Stimulated activated CD4-positive, alpha-beta T cell treated with anti-CD3 and anti-CD28 coated beads, Interleukin-2, amount 100 ng/mL, for 4 hours (primary cell): ENCODE data around the gene ZNF362.
"Not testable (repeated sequence)": the region's sequence is repeated elsewhere in the genome, so short reads cannot be mapped to it uniquely, and the experiment has no call there.

ENCODE experiments used
- DNase-seq: peaks from one replicate; pipeline ENCODE4 v3.0.0-alpha.2; 2020; ENCODE audit warnings: low read depth

The ZNF362 gene

GRCh38 chr1:33287317-33287716, 31.0 kb downstream of the ZNF362 start:
- DNase-seq = no peak

DNA sequence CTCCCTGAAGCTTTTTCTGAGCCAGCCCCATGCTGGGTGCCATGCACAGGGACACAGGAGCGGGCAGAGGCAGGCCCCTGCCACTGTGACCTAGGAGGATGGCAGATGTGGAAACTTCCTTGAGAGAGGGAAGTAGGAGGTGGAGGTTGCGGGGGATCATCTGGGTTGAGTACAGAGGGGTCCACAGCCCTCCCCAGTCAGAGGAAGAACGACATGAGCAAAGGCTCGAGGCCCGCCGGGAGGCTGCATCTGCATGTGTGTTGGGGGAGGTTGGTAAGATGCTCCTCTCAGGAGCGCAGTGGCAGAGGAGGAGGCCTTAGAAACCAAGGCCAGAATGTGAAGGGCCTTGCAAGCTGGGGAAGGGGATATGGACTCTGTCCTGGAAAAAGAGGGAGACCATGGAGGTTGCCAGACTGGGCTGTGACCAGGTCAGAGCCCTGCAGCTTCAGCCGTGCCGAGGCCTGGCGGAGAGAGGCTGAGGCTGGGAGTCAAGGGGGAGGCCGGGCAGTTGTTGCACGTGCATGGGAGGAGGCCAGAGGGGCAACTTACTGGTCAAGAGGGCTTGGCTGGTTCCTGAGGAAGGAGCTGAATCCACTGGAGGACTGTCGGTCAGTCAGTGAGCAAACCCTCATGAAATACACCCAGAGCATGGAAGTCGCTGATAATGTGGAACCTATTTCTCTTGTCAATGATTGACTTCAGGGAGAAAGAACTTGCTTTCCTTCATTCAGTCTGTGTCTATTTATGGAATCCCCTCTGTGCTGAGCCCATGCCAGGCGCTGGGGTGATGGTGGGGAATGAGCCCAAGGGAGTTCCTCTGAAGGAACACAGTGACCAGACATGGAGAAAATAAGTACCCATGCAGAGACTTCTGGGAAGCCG, 32.9 kb downstream of the ZNF362 start:
- DNase-seq = no peak

GRCh38 chr1:33289858-33290154, 33.5 kb downstream of the ZNF362 start:
- DNase-seq = no peak

GRCh38 chr1:33290615-33291014, 34.3 kb downstream of the ZNF362 start:
- DNase-seq = not testable (repeated sequence)

DNA sequence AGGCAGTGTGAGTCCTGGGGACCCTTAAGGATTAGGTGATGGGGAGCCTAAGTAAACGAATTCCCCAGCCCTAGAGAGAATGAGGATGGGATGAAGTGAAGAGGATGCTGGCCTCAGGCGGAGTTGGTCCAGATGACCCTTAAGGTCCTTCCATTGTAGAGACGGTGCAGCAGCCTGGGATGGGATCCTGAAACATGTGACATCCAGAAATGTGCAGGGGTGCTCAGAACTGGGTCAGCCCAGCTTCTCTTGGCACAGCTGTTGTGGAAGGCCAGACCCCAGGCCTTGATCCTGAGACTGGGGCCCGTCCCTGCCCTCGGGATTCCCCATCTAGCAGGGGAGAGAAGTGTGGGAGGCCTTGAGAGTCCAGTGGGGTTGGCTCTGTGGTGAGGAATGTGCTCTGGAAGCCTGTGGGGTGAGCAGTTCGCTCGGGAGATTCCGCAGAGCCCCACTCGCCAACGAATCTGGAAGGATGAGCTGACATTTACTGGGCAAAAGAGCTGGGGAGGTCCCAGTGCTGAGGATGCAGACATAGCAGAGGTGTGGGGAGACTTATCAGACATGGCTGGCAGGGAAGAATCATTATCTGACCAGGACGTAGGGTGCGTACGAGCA, 36.5 kb downstream of the ZNF362 start:
- DNase-seq = no peak

DNA sequence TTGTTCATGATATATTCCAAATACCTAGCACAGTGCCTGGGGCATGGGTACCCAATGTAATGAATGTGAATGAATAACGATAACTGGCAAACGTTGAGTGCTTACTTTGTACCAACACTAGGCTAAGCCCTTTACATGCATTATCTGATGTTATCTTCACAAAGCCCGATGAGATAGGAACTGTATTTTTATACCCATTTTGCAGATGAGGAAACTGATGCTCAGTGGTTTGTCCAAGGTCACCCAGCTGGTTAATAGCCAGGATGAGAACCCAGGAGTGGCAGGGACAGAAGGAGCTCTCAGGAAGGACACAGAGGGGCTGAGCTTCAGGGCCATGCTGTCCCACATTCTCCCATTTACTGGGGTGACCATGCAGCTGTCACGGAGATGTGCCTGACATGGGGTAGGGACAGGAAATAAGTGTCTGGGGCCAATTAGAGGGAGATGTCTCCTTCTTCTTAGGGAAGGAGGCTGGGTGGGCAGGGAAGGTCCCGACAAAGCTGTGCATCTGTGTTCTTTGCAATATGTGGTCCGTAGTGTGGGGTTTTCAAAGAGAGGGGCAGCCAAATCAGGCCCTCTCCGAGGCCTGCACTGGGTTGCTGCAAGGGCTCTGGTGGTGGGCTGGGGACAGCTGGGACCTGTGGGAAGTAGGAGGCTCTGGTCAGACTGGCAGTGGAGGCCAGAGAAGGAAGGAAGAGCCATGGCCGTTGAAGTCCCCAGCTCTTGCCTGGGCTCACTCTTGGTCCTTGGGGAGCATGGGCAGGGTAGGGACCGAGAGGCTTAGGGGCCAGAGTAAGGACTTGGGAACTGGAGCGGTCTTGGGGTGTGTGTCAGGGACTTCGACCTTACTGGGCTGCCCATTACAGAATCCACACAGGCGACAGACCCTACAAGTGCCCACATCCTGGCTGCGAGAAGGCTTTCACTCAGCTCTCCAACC, 38.0 kb downstream of the ZNF362 start:
- DNase-seq = no peak

DNA sequence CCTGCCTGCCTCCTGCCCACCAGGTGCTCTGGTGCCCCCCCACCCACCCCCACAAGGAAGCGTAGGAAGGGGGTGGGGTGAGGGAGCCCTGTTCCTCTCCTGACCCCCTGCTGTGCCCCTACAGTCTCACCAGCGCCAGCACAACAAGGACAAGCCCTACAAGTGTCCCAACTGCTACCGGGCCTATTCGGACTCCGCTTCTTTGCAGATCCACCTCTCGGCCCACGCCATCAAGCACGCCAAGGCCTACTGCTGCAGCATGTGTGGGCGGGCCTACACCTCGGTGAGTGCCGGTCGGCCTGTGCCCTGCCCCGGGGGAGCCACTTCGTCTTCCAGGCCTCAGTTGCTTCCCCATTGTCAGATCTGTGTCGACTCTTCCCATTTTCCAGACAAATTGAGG, 38.7 kb downstream of the ZNF362 start:
- no peak for DNase-seq

DNA sequence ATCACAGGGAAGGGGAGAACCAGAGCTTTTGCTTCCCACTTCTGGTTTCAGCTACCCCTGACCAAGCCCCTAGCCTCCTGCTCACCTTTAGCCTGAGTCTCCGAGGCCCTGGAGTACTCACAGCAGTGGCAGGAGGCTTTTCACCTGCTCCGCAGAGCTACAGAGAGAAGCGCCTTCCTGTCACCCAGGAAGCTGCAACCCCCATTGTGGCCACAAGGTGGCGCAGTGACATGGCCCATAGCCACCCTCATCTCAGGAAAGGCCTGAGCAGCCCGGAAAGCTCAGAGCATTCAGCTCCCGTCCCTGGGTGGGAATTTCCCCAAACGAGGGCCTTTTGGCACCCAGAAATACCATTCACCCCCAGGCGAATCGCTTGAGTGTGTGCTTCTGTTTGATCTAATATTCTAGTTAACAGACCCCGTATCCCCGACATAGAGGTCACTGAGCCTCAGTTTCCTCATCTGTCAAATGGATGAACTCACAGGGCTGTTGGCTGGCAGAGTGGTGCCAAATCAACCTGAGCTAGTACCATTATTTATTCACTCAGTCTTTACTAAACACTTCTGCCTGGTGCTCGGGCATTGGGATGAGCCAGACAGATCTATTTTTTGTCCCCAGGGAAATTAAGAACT, 39.3 kb downstream of the ZNF362 start:
- peak; percentile 74 for DNase-seq

DNA sequence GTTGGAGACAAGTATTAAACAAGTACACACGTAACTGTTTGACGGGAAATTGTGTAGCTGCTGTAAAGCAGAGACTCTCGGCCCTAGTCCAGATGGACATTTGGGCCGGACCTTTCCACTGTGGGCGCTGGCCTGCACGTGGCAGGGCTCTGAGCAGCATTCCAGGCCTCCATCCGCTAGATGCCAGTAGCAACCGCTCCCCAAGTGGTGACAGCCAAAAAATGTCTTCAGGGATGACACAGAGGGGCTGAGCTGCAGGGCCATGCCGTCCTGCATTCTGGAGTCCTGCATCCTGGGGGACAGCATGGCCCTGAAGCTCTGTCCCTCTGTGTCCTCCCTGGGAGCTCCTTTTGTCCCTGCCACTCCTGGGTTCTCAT, 39.8 kb downstream of the ZNF362 start:
- DNase-seq = no peak

DNA sequence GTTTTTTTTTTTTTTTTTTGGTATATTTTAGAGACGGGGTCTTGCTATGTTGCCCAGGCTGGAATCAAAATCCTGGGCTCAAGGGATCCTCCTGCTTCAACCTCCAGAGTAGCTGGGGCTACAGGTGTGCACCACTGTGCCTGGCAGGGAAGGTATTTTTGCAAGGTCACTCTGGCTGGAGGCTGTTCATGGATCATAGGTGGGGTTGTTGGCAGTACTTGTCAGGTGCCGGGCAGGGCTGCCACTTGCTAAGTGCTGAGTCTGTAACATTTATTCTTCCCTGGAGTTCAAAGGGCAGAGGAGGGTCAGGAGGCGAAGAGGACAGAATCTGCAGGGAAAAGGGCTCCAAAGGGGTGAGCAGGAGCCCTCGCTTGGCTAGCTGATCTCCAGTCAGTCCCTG, 40.5 kb downstream of the ZNF362 start:
- no peak for DNase-seq

GRCh38 chr1:33297911-33298622, 41.8 kb downstream of the ZNF362 start:
- no peak for DNase-seq

DNA sequence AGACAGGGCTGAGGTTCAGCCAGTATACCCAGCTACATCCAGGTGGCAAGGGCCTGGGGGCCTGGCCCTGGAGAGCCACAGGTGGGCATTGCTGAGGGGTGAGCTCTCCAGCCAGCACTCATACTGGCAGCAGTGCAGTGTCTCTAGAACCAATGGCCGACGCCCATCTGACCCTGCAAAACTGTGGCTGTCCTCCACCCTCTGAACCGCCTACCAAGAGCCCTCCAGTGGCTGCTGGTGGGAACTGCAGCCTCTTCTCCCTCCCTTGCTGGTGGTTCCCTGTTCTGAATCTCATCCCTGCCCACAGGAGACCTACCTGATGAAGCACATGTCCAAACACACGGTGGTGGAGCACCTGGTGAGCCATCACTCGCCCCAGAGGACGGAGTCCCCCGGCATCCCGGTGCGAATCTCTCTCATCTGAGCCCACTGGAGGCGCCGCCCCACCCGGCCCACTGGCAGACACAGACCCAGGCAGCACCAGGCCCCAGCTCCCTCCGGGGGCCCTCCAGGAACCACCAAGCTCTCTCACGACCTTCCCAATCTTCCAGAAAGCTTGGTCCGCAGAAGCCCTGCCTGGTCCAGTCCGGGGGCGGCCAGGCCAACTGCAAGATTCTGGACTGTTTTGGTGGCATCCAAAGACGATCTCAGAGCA, 42.5 kb downstream of the ZNF362 start:
- peak; percentile 30 for DNase-seq

DNA sequence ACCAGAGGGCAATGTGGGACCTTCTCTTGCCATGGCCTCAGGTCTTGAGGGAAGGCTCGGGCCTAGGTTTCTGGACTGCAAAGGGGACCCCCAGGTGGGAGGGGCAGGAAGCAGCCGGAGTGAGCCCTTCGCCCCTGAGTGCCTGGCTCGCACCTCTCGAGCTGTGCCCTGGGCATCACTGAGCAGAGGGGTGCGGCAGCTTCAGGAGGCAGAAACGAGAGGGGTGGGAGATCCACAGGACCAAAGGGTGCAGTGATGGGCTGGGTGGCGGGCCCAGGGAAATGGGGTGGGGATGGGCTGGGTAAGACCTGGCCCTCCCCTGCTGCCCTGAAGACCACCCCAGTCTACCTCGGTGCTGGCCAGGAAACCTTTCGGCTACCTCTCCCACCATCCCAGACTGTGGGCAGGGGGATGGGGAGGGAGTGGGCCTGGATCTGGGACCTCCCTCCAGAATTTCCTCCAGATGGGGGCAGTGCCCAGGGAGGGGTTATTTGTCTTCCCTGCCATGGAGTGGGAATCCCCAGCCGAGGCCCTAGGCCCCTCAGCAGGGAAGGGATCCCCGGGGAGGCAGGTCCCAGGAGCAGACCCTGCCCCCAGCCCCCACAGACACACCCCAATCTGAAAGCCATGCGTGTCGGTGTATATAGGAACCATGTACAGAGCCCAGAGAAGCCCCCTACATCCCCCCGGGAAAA, 43.3 kb downstream of the ZNF362 start:
- DNase-seq = no peak

GRCh38 chr1:33300673-33301072, 44.4 kb downstream of the ZNF362 start:
- DNase-seq = no peak

DNA sequence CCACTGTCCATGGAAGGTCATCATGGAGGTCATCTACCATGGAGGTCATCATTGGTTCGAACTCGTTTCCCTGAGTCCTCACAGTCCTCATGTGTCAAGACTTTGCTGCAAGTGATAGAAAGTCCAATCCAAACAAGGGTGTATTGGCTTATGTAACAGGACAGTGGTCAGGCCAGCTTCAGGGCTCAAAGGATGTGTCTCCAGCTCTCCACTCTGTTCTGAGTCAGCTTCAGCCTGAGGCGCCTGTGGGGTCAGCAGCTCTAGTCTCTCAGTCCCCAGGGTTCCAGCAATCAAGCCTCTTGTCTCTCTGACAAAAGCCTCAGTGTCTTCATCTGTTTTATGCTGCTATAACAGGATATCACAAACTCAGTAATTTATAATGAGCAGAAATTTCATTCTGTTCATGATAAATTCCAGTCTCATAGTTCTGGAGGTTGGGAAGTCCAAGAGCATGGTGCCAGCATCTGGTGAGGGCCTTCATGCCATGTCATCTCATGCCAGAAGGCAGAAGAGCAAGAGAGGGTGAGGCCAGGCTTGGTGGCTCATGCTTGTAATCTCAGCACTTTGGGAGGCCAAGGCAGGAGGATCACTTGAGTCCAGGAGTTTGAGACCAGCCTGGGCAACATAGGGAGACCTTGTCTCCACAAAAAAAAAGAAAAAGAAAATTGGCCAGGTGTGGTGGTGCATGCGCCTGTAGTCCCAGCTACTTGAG, 45.1 kb downstream of the ZNF362 start:
- no peak for DNase-seq

DNA sequence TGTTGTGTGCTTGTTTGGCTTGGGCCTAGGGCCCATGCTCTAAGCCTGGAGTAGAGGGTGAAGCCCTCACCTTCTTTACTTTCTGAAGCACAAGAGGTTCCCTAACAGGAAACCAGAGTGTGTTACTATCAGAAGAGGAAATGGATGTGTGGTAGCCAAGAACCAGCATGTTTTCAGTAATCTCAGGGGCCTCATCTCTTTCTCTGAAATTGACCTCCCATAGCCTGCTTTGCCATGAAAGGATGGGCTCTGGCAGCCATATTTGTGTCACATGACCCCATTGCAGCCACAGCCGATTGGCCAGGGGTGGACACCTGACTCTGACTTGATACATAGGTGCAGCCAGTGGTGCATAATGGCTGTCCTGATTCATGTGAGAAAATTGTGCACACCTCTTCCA, 46.0 kb downstream of the ZNF362 start:
- DNase-seq = no peak

GRCh38 chr1:33305016-33305415, 48.7 kb downstream of the ZNF362 start:
- no peak for DNase-seq

GRCh38 chr1:33305816-33306652, 49.7 kb downstream of the ZNF362 start:
- DNase-seq = no peak
